GM21526 (cell line): Measurements from ENCODE around the gene L3MBTL2.

Experiments
- ATAC-seq: cut with Tn5 transposase; IDR thresholded peaks from one replicate; pipeline ENCODE4 v1.9.1; 2021; ENCODE audit warnings: moderate library complexity; ENCODE audit not compliant: unreplicated experiment, low FRiP score

L3MBTL2 gene

GRCh38 chr22:41263704-41264103 lies 58.6 kb downstream of the L3MBTL2 start:
- no peak for ATAC-seq

- ATAC-seq: no peak
Measured at GRCh38 chr22:41264408-41264941, 59.4 kb downstream of the L3MBTL2 start.

- ATAC-seq: no peak
Measured at GRCh38 chr22:41267958-41268357, 62.8 kb downstream of the L3MBTL2 start.

- no peak for ATAC-seq
Measured at GRCh38 chr22:41271787-41272186, 66.7 kb downstream of the L3MBTL2 start.

- no peak for ATAC-seq
Measured at GRCh38 chr22:41273128-41273527, 68.0 kb downstream of the L3MBTL2 start.

- ATAC-seq: no peak
Measured at GRCh38 chr22:41274856-41275255, 69.7 kb downstream of the L3MBTL2 start.

- no peak for ATAC-seq
Measured at GRCh38 chr22:41280065-41280464, 75.0 kb downstream of the L3MBTL2 start.

GRCh38 chr22:41280854-41281253 lies 75.7 kb downstream of the L3MBTL2 start:
- no peak for ATAC-seq
